ENCODE results near the gene GHRL. TPM values are rescaled to one million over a fixed set of nuclear protein-coding genes. Genes with fewer than 3 reads are reported as not detected.
A peak's percentile ranks its signal among the peaks of the same experiment; 100 is the strongest.

GHRL gene
- polyA plus RNA-seq, 1 donor: 19.9 TPM

- Histone ChIP-seq H3K4me1 (ENCODE audit: control insufficient read depth, insufficient read depth, low read length) (peaks cover 6% of the 10 kb centered on the region), H3K4me3 (ENCODE audit: low read length) (peak within 1 kb of the TSS; percentile 85)
- no CpG with 5 or more reads among the region's 80 CpGs for WGBS (ENCODE audit: insufficient coverage, low lambda C conversion rate)
Observed at GRCh38 chr3:10248184-10248983, 44.4 kb downstream of the GHRL start, which contains the start of gene TATDN2. Gene TATDN2 (plus strand): TSS chr3:10248459. CDS start chr3:10249201, 742 bp downstream.

GRCh38 chr3:10247679-10248183 lies 45.0 kb downstream of the GHRL start:
- Histone ChIP-seq H3K27ac (ENCODE audit: low read length) (no peak overlapping the region), H3K9me3 (ENCODE audit: control insufficient read depth, low read depth, low read length) (no peaks in the 10 kb centered on the region), H3K4me1 (ENCODE audit: control insufficient read depth, insufficient read depth, low read length) (peaks cover 6% of the 10 kb centered on the region), H3K36me3 (ENCODE audit: control insufficient read depth, insufficient read depth, low read length) (peaks cover 7% of the 10 kb centered on the region), H3K4me3 (ENCODE audit: low read length) (peak overlapping the region; percentile 28), H3K27me3 (ENCODE audit: control insufficient read depth, insufficient read depth, low read length) (no peaks in the 10 kb centered on the region)
- WGBS (ENCODE audit: insufficient coverage, low lambda C conversion rate): 83% methylated on average over 3 of the region's 14 CpGs
- peak in 1 of 2 donors; percentile 9 for DNase-seq

More at GRCh38 chr3:10248184-10248983, 44.4 kb downstream of the GHRL start, which contains the start of gene TATDN2:
- peak; percentile 95 to 97 for DNase-seq
- H3K27ac ChIP-seq (ENCODE audit: low read length): peak within 1 kb of the TSS; percentile 40
- no peaks in the 10 kb centered on the region for H3K9me3 ChIP-seq (ENCODE audit: control insufficient read depth, low read depth, low read length)
- peaks cover 11% of the 10 kb centered on the region for H3K36me3 ChIP-seq (ENCODE audit: control insufficient read depth, insufficient read depth, low read length)
- no peaks in the 10 kb centered on the region for H3K27me3 ChIP-seq (ENCODE audit: control insufficient read depth, insufficient read depth, low read length)

- H3K4me3 ChIP-seq (ENCODE audit: low read length): no peak overlapping the region
- H3K27me3 ChIP-seq (ENCODE audit: control insufficient read depth, insufficient read depth, low read length): no peaks in the 10 kb centered on the region
Observed at GRCh38 chr3:10245081-10245712, 47.5 kb downstream of the GHRL start.

GRCh38 chr3:10244009-10244408 lies 48.7 kb downstream of the GHRL start:
- no CpG with 5 or more reads among the region's 3 CpGs for WGBS (ENCODE audit: insufficient coverage, low lambda C conversion rate)
- Histone ChIP-seq H3K4me3 (ENCODE audit: low read length) (no peak overlapping the region), H3K9me3 (ENCODE audit: control insufficient read depth, low read depth, low read length) (no peaks in the 10 kb centered on the region), H3K4me1 (ENCODE audit: control insufficient read depth, insufficient read depth, low read length) (no peaks in the 10 kb centered on the region), H3K27ac (ENCODE audit: low read length) (no peak overlapping the region), H3K27me3 (ENCODE audit: control insufficient read depth, insufficient read depth, low read length) (no peaks in the 10 kb centered on the region), H3K36me3 (ENCODE audit: control insufficient read depth, insufficient read depth, low read length) (no peaks in the 10 kb centered on the region)
- no peak for DNase-seq

More at GRCh38 chr3:10245081-10245712, 47.5 kb downstream of the GHRL start:
- WGBS (ENCODE audit: insufficient coverage, low lambda C conversion rate): 100% methylated on average over 2 of the region's 6 CpGs
- no peak for DNase-seq
- H3K27ac ChIP-seq (ENCODE audit: low read length): no peak overlapping the region
- H3K9me3 ChIP-seq (ENCODE audit: control insufficient read depth, low read depth, low read length): no peaks in the 10 kb centered on the region
- no peaks in the 10 kb centered on the region for H3K36me3 ChIP-seq (ENCODE audit: control insufficient read depth, insufficient read depth, low read length)
- H3K4me1 ChIP-seq (ENCODE audit: control insufficient read depth, insufficient read depth, low read length): no peaks in the 10 kb centered on the region

- Histone ChIP-seq H3K9me3 (ENCODE audit: control insufficient read depth, low read depth, low read length) (no peaks in the 10 kb centered on the region), H3K27ac (ENCODE audit: low read length) (no peak overlapping the region), H3K27me3 (ENCODE audit: control insufficient read depth, insufficient read depth, low read length) (no peaks in the 10 kb centered on the region), H3K4me3 (ENCODE audit: low read length) (no peak overlapping the region), H3K4me1 (ENCODE audit: control insufficient read depth, insufficient read depth, low read length) (no peaks in the 10 kb centered on the region), H3K36me3 (ENCODE audit: control insufficient read depth, insufficient read depth, low read length) (no peaks in the 10 kb centered on the region)
- WGBS (ENCODE audit: insufficient coverage, low lambda C conversion rate): no CpG with 5 or more reads among the region's 7 CpGs
- no peak for DNase-seq
Observed at GRCh38 chr3:10242182-10243065, 50.3 kb downstream of the GHRL start.

- Histone ChIP-seq H3K4me3 (ENCODE audit: low read length) (no peak overlapping the region), H3K27me3 (ENCODE audit: control insufficient read depth, insufficient read depth, low read length) (no peaks in the 10 kb centered on the region), H3K36me3 (ENCODE audit: control insufficient read depth, insufficient read depth, low read length) (peaks cover 1% of the 10 kb centered on the region), H3K27ac (ENCODE audit: low read length) (no peak overlapping the region), H3K4me1 (ENCODE audit: control insufficient read depth, insufficient read depth, low read length) (no peaks in the 10 kb centered on the region), H3K9me3 (ENCODE audit: control insufficient read depth, low read depth, low read length) (no peaks in the 10 kb centered on the region)
- WGBS (ENCODE audit: insufficient coverage, low lambda C conversion rate): no CpG with 5 or more reads among the region's 6 CpGs
- DNase-seq: no peak
Observed at GRCh38 chr3:10240799-10241198, 51.9 kb downstream of the GHRL start.

GRCh38 chr3:10238345-10239183 lies 54.2 kb downstream of the GHRL start:
- no peak for DNase-seq
- no peaks in the 10 kb centered on the region for H3K27me3 ChIP-seq (ENCODE audit: control insufficient read depth, insufficient read depth, low read length)
- H3K9me3 ChIP-seq (ENCODE audit: control insufficient read depth, low read depth, low read length): no peaks in the 10 kb centered on the region
- peaks cover 5% of the 10 kb centered on the region for H3K36me3 ChIP-seq (ENCODE audit: control insufficient read depth, insufficient read depth, low read length)
- no peak overlapping the region for H3K4me3 ChIP-seq (ENCODE audit: low read length)
- WGBS (ENCODE audit: insufficient coverage, low lambda C conversion rate): no CpG with 5 or more reads among the region's 15 CpGs
- no peaks in the 10 kb centered on the region for H3K4me1 ChIP-seq (ENCODE audit: control insufficient read depth, insufficient read depth, low read length)
- H3K27ac ChIP-seq (ENCODE audit: low read length): no peak overlapping the region

Other genes with a start within 250 kb of the GHRL start
- gene FANCD2OS, start 184.7 kb downstream of the GHRL start, polyA plus RNA-seq: not detected
- 172 TPM for gene BRK1, start 177.3 kb downstream of the GHRL start, polyA plus RNA-seq
- gene VHL, start 151.2 kb downstream of the GHRL start, polyA plus RNA-seq: 60.7 TPM
- gene IRAK2, start 128.0 kb downstream of the GHRL start, polyA plus RNA-seq: 2.2 TPM
- 27.4 TPM for gene TATDN2, start 44.5 kb downstream of the GHRL start, polyA plus RNA-seq
- gene SEC13, start 28.2 kb upstream of the GHRL start, polyA plus RNA-seq: 173 TPM
- 1.5 TPM for gene ATP2B2, start 212.6 kb upstream of the GHRL start, polyA plus RNA-seq